ENCODE data around the gene VEZF1.

Gene VEZF1

GRCh38 chr17:58005031-58005727 is 17.1 kb upstream of the VEZF1 start:
- DNase-seq (ENCODE audit: low spot score), result no peak
- in situ Hi-C loops (cut with MboI; ENCODE audit: low sequenced_read_pairs, unreplicated experiment), result no loop called here

DNA sequence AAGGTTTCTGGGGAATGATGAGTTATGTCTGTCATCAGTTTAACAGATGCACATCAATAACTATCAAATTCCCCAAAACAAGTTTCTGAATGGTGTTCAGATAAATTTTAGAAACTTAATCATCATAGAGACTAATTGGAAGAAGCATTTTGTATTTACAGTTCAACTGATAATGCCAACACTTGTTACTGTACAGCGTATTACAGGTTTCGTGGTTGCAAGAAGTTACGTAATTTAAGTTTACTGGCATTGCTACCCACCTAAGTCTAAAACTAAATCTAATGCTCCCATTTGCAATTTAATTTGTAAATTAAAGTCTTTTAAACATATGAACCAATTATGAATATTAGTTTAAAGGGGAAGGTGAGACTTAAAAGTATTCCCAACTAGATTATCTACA is 16.0 kb upstream of the VEZF1 start:
- DNase-seq (ENCODE audit: low spot score), result no peak
- in situ Hi-C loops (cut with MboI; ENCODE audit: low sequenced_read_pairs, unreplicated experiment), result no loop called here
- TF ChIP-seq, protein P1, sequence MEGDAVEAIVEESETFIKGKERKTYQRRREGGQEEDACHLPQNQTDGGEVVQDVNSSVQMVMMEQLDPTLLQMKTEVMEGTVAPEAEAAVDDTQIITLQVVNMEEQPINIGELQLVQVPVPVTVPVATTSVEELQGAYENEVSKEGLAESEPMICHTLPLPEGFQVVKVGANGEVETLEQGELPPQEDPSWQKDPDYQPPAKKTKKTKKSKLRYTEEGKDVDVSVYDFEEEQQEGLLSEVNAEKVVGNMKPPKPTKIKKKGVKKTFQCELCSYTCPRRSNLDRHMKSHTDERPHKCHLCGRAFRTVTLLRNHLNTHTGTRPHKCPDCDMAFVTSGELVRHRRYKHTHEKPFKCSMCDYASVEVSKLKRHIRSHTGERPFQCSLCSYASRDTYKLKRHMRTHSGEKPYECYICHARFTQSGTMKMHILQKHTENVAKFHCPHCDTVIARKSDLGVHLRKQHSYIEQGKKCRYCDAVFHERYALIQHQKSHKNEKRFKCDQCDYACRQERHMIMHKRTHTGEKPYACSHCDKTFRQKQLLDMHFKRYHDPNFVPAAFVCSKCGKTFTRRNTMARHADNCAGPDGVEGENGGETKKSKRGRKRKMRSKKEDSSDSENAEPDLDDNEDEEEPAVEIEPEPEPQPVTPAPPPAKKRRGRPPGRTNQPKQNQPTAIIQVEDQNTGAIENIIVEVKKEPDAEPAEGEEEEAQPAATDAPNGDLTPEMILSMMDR (IDR thresholded peaks at IDR 0.05; ENCODE audit: borderline replicate concordance, control extremely low read depth, extremely low read depth, insufficient read depth, missing control alignments), result no peak

More at GRCh38 chr17:58005031-58005727, 17.1 kb upstream of the VEZF1 start:
- TF ChIP-seq, protein P1 (IDR thresholded peaks at IDR 0.05; ENCODE audit: borderline replicate concordance, control extremely low read depth, extremely low read depth, insufficient read depth, missing control alignments), result no peak

GRCh38 chr17:58002973-58003372 is 14.9 kb upstream of the VEZF1 start:
- TF ChIP-seq, protein P1 (IDR thresholded peaks at IDR 0.05; ENCODE audit: borderline replicate concordance, control extremely low read depth, extremely low read depth, insufficient read depth, missing control alignments), result no peak
- no peak for DNase-seq (ENCODE audit: low spot score)
- in situ Hi-C loops (cut with MboI; ENCODE audit: low sequenced_read_pairs, unreplicated experiment), result no loop called here

DNA sequence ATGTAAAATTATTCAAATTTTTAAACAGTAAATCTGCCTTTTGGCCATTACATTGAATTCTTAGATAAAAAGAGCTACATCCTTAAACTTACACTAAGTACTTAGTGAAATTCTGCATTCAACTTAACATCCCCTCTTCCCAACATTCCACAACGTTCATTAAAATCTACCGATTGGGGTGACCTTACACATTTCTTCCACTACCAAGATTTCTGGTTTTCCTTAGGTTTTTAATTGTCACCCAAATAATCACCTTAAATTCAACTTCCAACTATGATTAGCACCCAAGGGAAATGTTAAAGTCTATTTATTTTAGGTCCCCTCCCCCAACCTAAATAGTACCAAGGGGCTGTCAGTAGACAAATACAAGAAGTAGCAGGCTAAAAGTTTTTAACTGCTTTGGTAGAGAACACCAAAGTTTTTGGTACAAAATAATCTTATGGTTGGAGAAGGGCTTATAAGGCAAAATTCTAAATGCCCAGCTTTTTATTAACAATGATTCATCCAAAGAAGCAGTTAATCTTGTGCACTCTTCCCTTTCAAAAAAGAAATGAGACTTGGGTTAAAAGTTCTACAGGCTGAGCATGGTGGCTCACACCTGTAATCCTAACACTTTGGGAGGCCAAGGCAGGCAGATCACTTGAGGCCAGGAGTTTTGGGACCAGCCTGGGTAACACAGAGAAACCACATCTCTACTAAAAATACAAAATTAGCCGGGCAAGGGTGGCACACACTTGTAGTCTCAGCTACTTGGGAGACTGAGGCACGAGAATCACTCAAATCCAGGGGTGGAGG is 14.3 kb upstream of the VEZF1 start:
- in situ Hi-C loops (cut with MboI; ENCODE audit: low sequenced_read_pairs, unreplicated experiment), result no loop called here
- TF ChIP-seq, protein P1 (IDR thresholded peaks at IDR 0.05; ENCODE audit: borderline replicate concordance, control extremely low read depth, extremely low read depth, insufficient read depth, missing control alignments), result no peak
- DNase-seq (ENCODE audit: low spot score), result no peak

GRCh38 chr17:58001461-58002124 is 13.5 kb upstream of the VEZF1 start:
- in situ Hi-C loops (cut with MboI; ENCODE audit: low sequenced_read_pairs, unreplicated experiment), result no loop called here
- DNase-seq (ENCODE audit: low spot score), result no peak
- TF ChIP-seq, protein P1 (IDR thresholded peaks at IDR 0.05; ENCODE audit: borderline replicate concordance, control extremely low read depth, extremely low read depth, insufficient read depth, missing control alignments), result no peak

GRCh38 chr17:57999496-58000017 is 11.5 kb upstream of the VEZF1 start:
- in situ Hi-C loops (cut with MboI; ENCODE audit: low sequenced_read_pairs, unreplicated experiment), result loop anchor here (5.0 to 10.0 kb wide), 2 partner anchors 115 to 142 kb away; no protein-coding TSS in a partner anchor
- peak; percentile 43 for DNase-seq (ENCODE audit: low spot score)
- TF ChIP-seq, protein P1 (IDR thresholded peaks at IDR 0.05; ENCODE audit: borderline replicate concordance, control extremely low read depth, extremely low read depth, insufficient read depth, missing control alignments), result peak; percentile 77
